ENCODE results near the gene HEPH.
"Not testable (repeated sequence)": the region's sequence is repeated elsewhere in the genome, so short reads cannot be mapped to it uniquely, and the experiment has no call there.

Gene HEPH

DNA sequence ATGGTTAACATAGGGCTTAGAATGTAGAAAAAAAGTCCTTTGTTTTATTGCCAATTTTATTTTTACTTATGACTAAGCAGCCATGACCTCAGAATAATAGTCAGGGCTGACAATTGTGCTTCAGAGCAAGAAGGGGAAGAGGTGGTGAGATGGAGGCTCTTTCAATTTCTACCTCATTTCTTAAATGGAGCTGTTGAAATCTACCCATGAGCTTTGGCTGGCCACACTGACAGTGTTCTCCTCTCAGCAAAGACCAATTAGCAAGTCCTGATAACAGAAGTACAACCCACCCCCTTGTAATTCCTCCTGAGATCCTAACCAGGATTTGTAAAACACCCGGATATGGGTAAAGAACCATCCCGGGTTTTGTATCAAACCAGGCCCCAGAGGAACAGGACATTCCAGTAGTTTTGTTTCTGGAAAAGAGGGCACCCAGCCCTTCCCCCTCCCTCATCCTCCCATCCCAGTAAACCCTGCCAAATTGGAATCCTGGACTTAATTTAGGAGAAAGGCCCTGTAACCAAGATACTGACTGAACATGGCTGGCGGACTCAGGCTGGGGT is at the start of gene HEPH:
HEPH (plus strand) TSS at position 399 of the 563 bp plus-strand sequence. CDS start 6,324 bp downstream, outside the sequence.
- no peak for DNase-seq (ENCODE audit: low read depth, low spot score)

- DNase-seq (ENCODE audit: low read depth, low spot score), result not testable (repeated sequence)
Measured at GRCh38 chrX:66118722-66119121, 45.3 kb upstream of the HEPH start.

DNA sequence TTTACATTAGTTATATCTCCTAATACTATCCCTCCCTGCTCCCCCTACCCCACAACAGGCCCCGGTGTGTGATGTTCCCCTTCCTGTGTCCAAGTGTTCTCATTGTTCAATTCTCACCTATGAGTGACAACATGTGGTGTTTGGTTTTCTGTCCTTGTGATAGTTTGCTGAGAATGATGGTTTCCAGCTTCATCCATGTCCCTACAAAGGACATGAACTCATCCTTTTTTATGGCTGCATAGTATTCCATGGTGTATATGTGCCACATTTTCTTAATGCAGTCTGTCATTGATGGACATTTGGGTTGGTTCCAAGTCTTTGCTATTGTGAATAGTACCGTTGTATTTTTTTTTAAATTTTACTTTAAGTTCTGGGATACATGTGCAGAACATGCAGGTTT is 42.7 kb upstream of the HEPH start:
- DNase-seq (ENCODE audit: low read depth, low spot score), result not testable (repeated sequence)

DNA sequence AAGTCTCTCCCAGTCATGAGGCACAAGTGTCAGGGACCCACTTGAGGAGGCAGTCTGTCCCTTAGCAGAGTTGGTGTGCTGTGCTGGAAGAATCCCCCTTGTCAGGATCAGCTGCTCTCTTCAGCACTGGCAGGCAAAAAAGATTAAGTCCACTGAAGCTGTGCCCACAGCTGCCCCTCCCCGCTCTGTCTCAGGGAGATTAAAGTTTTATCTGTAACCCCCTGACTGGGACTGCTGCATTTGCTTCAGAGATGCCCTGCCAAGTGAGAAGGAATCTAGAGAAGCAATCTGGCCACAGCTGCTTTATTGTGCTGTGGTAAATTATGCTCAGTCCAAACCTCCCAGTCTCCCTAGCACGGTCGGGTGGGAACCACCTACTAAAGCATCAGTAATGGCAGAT is 37.4 kb upstream of the HEPH start:
- no peak for DNase-seq (ENCODE audit: low read depth, low spot score)

DNA sequence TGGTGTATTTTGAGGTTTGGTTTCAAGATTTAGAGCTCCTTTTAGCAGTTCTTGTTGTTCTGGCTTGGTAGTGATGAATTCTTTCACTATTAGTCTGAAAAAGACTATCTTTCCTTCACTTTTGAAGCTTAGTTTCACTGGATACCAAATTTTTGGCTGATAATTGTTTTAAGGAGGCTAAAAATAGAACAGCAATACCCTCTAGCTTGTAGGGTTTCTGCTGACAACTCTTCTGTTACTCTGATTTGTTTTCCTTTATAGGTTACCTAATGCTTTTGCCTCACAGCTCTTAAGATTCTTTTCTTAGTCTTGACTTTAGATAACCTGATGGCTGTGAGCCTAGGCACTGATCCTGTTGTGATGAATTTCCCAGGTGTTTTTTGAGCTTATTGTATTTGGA is 33.6 kb upstream of the HEPH start:
- DNase-seq (ENCODE audit: low read depth, low spot score), result no peak

DNA sequence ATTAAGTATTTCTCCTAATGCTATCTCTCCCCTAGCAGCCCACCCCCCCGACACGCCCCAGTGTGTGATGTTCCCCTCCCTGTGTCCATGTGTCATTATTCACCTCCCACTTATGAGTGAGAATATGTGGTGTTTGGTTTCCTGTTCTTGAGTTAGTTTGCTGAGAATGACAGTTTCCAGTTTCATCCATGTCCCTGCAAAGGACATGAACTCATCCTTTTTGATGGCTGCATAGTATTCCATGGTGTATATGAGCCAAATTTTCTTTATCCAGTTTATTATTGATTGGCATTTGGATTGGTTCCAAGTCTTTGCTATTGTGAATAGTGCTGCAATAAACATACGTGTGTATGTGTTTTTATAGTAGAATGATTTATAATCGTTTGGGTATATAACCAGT is 28.8 kb upstream of the HEPH start:
- not testable (repeated sequence) for DNase-seq (ENCODE audit: low read depth, low spot score)

GRCh38 chrX:66142351-66142750 is 21.7 kb upstream of the HEPH start:
- no peak for DNase-seq (ENCODE audit: low read depth, low spot score)

DNA sequence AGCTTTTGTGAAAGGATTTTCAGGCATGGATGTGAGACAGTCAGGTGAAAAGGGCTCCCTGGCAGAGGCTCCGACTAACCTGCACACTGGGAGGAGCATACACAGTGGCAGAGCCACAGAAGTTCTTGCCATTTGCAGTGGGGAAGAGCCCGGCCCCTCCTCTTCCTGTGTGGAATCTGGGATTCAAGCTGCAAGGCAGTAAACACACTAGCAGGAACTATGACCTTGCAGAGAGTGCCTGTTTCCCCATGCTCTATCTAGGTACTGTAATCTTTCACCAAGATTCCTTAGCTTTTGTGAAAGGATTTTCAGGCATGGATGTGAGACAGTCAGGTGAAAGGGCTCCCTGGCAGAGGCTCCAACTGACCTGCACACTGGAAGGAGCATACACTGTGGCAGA is 19.8 kb upstream of the HEPH start:
- DNase-seq (ENCODE audit: low read depth, low spot score), result no peak

DNA sequence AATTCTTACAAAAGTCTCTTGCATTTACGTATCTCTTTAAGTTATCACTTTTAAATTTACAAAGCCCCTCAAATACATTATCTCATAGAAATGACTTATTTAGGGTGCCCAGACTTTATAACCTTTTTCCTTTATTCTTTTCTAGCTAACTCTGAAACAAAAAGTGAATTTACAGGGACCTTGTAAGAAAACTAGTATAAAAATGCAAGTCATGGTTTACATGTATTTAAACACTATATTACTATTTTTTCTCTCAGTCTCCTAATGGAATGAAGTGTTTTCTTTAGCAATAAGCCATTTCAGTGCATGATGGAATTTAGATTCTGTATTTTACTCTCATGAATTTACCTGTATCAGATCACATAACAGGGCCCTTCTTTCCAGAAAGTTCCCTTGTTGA is 14.5 kb upstream of the HEPH start:
- no peak for DNase-seq (ENCODE audit: low read depth, low spot score)

DNA sequence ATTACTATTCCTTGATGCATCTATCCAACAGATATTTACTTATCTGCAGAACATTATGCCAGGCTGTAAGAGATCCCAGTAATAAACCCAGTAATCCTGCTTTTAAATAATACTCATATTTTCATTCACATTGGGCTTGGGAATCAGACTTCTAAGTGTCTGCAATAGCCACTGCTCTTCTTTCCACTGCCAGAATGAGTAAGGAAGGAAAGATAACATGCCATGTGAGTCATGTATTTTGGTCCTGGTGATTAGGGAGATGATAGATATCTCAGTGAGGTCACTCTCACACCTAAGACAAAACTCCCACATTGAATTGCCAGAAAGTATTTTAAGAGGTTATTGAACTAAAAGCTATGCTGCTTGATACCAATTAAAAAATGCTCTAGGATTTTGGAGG is 13.9 kb upstream of the HEPH start:
- DNase-seq (ENCODE audit: low read depth, low spot score), result no peak

DNA sequence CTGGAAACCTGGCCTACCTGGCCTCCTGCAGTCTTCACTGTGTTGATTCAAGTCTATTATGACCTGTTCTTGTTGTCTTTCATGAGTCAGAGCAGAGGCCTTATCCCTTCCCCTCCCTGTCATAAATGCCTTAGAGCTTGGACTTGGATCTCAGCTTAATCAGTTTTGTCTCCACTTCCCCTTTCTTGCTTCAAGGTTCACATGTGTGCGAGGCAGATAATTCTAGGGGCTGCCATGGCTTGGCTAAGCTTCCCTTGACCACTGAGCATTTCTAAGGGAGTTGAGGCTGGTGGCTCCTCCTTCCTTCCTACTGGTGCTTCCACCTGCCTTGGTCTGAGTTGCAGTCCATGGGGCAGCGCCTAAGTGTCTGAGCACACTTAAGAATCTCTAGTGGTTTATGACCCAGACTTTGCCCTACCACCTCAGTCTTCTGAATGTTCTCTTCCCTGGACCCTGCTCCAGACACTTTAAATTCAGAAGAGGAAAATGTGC is 1.7 kb upstream of the HEPH start:
- DNase-seq (ENCODE audit: low read depth, low spot score), result no peak

DNA sequence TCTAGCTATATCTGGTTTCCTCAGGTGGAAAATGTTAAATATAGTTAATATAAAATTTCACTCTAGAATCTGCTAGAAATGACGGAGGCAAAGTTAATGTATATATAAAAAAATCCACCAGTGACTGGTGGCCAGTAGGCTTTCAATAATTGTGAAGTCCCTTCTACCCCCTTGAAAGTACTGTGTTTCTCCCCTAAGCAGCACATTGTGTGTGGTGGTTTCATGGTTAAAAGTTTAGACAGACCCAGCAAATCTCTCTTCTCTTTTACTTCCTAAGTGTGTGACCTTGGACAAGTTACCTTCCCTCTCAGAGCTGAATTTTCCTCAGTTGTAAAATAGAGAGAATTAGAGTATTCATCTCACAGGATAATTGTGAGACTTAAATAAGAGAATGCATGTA is 600 bp upstream of the HEPH start:
- DNase-seq (ENCODE audit: low read depth, low spot score), result no peak

DNA sequence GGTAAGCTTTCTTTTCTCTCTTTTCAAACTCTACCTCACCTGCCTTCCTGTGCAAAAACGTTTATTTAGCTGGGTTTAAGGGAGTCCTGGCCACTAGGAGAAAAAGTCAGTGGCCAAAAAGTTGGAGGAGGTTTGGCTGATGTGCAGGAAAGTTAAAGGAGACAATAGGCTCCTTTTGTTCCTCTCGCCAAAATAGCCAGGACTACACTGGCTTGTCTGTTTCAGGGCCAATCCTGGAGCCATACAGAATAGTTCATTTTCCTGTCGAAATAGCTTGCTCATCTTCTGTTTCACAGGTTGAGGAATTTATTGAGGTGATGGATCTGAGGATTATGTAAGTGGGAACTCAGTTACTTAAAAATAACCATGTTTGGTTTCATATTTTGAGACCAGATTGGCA is 423 bp downstream of the HEPH start:
- DNase-seq (ENCODE audit: low read depth, low spot score), result no peak

DNA sequence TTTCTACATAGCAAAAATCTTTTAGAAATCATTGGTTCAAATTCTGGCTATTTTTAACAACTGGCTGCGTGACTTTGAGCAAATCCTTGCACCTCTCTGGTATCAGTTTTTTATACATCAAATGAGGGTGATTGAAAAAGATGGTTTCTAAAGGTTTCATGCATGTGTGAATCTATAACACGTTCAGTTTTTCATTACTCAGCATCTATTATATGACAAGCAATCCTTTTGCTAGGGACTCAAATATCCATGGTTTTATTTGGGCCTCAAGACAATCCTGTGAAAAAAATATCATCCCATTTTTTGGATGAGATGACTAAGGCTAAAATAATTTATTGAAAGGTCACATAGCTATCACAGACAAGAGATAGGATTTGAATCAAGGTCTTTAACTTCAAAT is 884 bp downstream of the HEPH start:
- no peak for DNase-seq (ENCODE audit: low read depth, low spot score)

DNA sequence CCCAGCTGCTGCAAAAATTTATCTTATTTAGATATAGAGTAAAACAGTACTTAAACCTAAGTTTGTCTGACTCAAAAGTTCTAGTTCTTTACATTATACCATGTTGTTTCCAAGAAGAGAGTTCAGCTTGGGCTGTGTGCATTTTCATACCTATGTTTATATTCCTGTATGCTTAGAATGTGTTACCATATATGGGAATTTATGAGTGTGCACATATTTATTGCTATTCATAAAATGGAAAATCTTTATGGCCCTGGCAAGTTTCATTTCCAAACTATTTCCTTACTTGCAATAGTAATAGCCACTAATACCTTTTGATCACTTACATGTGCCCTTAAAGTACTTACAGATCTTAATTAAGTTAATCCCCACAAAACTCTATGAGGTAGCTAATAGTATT is 2.6 kb downstream of the HEPH start:
- no peak for DNase-seq (ENCODE audit: low read depth, low spot score)

GRCh38 chrX:66167431-66167830 is 3.4 kb downstream of the HEPH start:
- no peak for DNase-seq (ENCODE audit: low read depth, low spot score)

- no peak for DNase-seq (ENCODE audit: low read depth, low spot score)
Measured at GRCh38 chrX:66176134-66176533, 12.1 kb downstream of the HEPH start.

- no peak for DNase-seq (ENCODE audit: low read depth, low spot score)
Measured at GRCh38 chrX:66191563-66191962, 27.5 kb downstream of the HEPH start.

GRCh38 chrX:66193821-66194220 is 29.8 kb downstream of the HEPH start:
- no peak for DNase-seq (ENCODE audit: low read depth, low spot score)

- no peak for DNase-seq (ENCODE audit: low read depth, low spot score)
Measured at GRCh38 chrX:66200050-66200664, 36.1 kb downstream of the HEPH start.

DNA sequence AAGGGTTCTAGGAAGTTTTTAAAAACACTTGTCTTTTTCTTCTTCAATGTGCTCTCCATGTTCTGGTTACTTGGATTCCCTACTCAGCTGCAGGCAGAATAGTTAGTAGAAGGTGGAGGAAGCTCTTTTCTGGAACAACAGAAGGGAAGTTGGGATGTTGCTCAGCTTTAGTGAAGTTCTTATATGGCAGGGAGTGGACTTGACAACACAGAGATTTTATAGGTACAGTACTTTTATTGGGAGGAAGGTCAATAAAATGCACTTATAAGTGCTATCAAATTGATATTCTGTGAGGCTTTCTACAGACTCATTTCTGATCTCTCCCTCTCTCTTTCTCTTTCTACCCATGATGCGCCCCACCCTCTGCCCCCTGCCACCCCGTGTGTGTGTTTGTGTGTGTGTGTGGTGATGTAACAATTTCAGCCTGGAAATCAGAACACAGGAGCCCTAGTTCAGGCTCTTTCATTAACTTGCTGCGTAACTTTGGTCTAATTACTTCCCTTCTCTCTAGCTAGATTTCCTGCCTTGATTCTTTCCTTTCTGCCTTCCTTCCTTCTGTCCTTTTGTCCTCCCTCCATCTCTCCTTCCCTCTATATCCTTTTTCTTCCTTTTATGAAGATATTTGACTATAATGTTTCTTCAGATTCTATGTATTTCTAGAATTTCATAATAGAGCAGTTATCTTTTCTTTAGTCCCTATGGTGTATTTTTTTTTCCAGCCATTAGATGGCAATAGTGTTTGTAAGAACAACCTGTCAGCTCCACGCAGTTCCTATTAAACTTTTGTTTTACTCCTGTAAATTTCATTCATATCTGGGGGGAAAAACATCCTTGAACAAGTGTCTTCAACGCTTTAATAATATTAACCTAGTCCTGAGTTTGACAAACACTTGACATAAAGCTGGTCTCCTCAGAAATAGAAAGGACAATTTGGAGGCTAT is 37.1 kb downstream of the HEPH start:
- DNase-seq (ENCODE audit: low read depth, low spot score), result no peak

DNA sequence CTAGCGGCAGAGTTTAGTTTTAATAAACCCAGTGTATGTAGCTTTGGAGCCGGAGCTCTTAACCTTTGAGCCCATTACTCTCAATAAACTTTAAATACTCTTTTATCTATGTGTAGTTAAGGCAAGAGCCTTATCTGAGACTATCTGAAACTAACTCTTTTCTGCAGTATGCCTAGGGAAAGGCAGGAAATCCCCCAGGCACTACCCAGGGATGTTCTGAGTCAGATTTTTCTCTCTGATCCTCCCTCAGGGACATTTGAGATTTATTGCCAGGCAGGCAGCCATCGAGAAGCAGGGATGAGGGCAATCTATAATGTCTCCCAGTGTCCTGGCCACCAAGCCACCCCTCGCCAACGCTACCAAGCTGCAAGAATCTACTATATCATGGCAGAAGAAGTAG is 39.1 kb downstream of the HEPH start:
- DNase-seq (ENCODE audit: low read depth, low spot score), result no peak

DNA sequence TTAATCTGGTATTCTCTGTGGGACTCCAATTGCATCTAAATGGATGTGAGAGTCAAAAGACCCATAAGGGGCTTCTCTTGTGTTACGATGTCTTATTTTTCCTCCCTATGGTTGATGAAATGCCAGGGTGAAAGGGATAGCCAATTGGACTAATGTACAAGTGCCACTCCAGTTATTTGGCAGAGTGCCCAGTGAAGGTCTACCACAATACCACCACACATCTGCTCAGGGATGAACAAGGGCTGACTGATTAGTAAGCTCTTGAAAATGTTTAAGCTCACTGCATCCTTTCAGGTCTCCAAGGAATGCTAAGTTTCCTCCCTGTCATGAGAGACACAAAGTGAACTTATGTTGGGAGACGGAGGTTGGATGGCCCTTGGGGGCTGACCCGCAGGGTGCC is 57.8 kb downstream of the HEPH start:
- no peak for DNase-seq (ENCODE audit: low read depth, low spot score)
